Inferior parietal cortex (tissue), 1 donor: Measurements from ENCODE around the gene ARHGAP18.

ENCODE experiments used
- DNase-seq: peaks from one replicate; pipeline ENCODE4 v3.0.0-alpha.2; 2016; ENCODE audit errors: extremely low spot score

Gene ARHGAP18

DNA sequence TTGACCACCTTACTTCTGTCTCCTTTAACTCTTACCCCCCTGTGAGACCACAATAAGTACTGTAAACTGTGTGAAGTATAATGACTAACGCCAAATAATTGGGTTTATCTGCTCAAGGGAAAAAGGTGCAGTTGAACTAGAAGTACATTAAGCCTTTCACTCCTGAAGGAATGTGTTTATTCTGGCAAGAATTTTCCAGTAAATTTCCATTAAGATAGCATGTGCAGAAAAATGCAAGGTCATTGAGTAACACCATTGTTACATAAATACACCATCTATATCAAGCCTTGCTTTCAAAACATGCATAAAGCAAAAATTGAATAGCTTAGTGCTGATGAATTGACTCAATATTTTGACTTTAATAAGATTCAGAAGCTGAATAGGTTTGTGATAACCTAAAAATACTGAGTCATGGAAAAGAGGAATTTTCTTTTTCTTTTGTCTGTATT lies 65.4 kb downstream of the ARHGAP18 start:
- no peak for DNase-seq

DNA sequence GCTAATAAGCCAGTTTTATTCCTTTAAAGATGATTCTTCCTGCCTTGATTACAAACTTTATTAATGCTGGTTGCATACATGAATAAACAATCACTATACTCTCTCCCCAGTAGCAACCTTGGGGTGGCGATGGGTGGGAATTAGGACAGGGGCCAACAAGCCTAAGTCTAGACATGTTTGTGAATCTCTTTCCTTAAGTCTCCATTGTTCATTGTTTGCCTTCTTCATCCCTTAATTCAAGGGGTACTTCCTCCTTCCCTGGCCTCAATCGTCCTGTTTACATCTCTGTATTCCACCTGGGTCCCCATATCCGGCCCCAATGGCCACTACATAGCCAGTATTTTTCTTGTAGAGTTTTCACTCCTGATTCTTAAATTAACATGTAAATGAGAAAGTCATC lies 66.0 kb downstream of the ARHGAP18 start:
- DNase-seq: no peak

- DNase-seq: no peak
Observed at GRCh38 chr6:129643176-129643575, 66.8 kb downstream of the ARHGAP18 start.

DNA sequence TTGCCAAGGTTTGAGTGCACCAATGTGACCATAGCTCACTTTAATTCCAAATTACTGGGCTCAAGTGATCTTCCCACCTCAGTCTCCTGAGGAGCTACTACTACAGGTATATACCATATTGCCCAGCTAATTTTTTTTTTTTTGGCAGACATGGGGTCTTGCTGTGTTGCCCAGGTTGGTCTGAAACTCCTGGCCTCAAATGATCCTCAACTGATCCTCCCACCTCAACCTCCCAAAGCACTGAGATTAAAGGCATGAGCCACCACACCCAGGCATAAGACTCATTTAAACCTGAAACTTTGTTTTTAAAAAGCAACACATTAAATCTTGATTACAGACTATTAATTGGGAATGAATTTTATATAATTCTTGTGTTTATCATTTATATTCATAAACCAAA lies 67.7 kb downstream of the ARHGAP18 start:
- DNase-seq: no peak

- DNase-seq: no peak
Observed at GRCh38 chr6:129641344-129641743, 68.6 kb downstream of the ARHGAP18 start.

DNA sequence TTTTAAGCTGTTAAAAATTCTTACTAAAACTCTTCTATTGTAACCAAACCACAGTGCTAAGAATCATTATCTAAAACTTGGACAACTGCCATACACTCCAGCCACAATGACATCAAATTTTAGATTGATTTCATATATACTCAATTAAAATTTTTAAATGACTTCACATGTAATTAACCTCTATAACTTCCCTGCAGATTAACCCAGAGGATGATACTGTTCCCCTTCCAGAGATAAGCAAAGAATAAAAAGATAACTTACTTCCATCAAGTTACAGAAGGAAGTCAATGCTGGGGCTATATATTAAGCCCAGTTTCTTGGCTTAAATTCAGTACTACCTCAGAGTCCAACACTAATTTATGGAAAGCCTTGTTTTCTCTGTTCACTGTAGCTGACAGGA lies 71.3 kb downstream of the ARHGAP18 start:
- no peak for DNase-seq

- DNase-seq: no peak
Observed at GRCh38 chr6:129638055-129638684, 71.8 kb downstream of the ARHGAP18 start.

- DNase-seq: no peak
Observed at GRCh38 chr6:129637340-129638054, 72.5 kb downstream of the ARHGAP18 start.

- DNase-seq: no peak
Observed at GRCh38 chr6:129635396-129636130, 74.4 kb downstream of the ARHGAP18 start.

DNA sequence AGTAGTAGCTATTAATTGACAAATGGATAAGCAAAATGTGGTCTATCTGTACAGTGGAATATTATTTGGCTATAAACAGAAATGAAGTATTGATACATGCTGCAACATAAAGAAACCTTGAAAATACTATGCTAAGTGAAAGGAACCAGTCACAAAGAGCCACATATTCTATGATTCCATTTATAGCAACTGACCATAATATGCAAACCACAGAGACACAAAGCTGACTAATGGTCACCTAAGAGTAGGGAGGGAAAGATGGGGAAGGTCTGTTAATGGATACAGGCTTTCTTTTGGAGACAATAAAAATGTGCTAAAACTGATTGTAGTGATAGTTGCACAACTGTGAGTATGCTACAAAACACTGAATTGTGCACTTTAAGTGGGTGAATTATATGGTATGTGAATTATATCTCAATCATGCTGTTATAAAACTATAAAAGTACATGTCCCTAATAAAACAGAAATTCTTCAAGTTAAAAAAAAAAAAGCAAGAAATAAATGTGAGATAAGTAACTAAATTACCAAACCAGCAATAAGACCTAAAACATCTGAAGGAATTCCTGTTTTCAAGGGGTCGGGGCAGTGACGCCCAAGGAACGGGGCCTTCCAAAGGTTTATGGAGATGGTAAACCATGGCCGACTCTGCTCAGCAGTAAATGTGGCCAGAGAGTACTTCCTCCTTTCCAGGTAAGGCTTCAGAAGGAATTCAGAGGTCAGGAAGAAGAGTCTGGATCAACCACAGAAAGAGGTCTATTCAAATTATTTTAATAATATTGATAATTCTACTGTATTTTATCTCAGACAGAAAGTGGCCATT lies 75.4 kb downstream of the ARHGAP18 start:
- DNase-seq: no peak

- DNase-seq: no peak
Observed at GRCh38 chr6:129633529-129633928, 76.4 kb downstream of the ARHGAP18 start.

DNA sequence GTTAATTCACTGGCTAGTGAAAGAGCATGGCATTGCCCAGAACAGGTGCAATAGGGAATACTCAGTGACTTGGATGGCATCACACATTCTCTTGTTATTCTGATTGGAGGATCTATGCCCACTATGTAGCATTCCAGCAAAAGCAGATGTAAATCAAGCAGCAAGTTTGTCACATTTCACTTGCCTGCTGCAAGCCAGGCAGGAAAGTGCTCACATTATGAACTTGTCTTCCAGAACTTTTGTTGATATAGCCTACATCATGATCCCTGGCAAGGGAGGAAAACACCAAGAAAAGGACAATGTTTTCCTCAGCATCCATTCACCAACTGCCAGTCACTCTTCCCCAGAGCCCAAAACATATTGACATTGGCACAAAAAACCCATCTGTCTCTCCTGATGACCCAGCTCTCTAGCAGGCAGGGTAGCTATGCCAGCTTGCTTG lies 77.8 kb downstream of the ARHGAP18 start:
- no peak for DNase-seq

- no peak for DNase-seq
Observed at GRCh38 chr6:129631070-129631469, 78.9 kb downstream of the ARHGAP18 start.

DNA sequence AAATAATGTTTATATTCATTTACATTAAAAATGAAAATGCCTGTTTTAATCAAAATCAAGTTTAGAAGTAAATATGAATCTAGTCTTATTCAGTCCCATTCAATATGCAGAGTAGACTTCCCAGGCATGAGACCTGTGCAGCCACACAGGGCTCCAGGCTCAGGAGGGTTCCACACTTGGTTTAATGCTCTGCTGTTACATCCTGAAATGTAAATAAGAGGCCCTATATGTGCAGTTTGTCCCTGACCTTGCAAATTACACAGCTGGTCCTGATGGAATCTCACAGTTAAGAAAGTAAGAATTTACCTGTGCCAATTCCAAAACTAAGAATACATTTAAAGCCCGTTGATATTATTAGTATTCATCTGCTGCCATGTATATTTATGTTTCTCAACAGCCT lies 79.4 kb downstream of the ARHGAP18 start:
- no peak for DNase-seq

- peak; percentile 50 for DNase-seq
Observed at GRCh38 chr6:129628101-129628815, 81.7 kb downstream of the ARHGAP18 start.

- no peak for DNase-seq
Observed at GRCh38 chr6:129624488-129624887, 85.5 kb downstream of the ARHGAP18 start.

GRCh38 chr6:129623008-129623732 lies 86.8 kb downstream of the ARHGAP18 start:
- no peak for DNase-seq

DNA sequence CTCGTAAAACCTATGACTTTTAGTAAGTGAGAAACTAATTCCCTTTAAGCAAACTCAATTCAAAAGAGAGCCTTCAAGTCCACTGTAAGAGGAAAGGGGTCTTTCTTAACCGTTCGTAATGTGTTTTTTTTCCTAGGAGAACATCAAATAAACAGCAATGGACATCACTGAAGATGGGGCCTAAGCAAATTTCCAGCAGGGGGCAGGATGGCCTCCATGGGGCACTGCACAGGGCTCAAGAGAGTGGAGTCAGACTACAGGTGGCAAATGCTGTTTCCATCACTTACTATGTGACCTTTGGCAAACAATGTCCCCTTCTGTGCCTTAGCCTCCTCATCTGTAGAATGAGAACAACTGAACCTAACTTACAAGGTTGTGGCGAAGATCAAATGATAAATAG lies 88.7 kb downstream of the ARHGAP18 start:
- no peak for DNase-seq

DNA sequence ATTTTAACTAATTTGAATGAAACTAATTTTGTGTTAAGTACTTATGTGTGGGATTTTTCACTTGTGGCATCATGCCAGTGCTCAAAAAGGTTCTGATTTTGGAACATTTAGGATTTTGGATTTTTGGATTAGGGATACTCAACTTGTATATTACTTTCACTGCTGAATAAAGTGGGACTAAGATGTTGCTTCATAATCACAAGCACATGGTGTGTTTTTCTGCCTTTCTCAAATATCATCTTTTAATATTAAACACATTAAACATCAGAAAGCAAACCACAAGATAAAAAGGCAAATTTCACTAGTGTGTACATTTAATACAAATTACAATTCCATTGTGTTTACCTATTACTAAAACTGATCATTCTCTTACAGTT lies 89.8 kb downstream of the ARHGAP18 start:
- DNase-seq: no peak

GRCh38 chr6:129619579-129620233 lies 90.3 kb downstream of the ARHGAP18 start:
- DNase-seq: no peak
